Suprapubic skin (tissue), 4 donors: ENCODE data around the gene PHYHD1.

Experiments used
- CTCF ChIP-seq, 2 donors: fragments of 200-600 bp in 1 of 2; fragments of 450-650 bp in 1 of 2; sonication (generic) in 1 of 2; IDR thresholded peaks; one replicate each; pipeline ENCODE4 v1.5.1; 2016 to 2019; ENCODE audit warnings: antibody characterized with exemption in 2 of 2, mild to moderate bottlenecking in 1 of 2, moderate library complexity in 1 of 2
- EP300 ChIP-seq: sonication (generic); formaldehyde crosslinking; IDR thresholded peaks from one replicate; pipeline ENCODE4 v1.6.1; 2017; ENCODE audit warnings: antibody characterized with exemption
- POLR2A ChIP-seq, 2 donors: fragments of 450-650 bp; IDR thresholded peaks; one replicate each; pipeline ENCODE4 v1.6.1; 2017; ENCODE audit warnings: antibody characterized with exemption in 2 of 2, mild to moderate bottlenecking in 2 of 2, moderate library complexity in 2 of 2
- POLR2AphosphoS5 ChIP-seq, 3 donors: sonication (generic); formaldehyde crosslinking; IDR thresholded peaks; one replicate each; pipeline ENCODE4 v1.6.1; 2017; ENCODE audit warnings: antibody characterized with exemption in 3 of 3

GRCh38 chr9:128885376-128885775 is 35.4 kb upstream of the PHYHD1 start:
- no peak for TF ChIP-seq CTCF (IDR thresholded peaks at IDR 0.05)
- TF ChIP-seq POLR2A (IDR thresholded peaks at IDR 0.05): no peak
- TF ChIP-seq EP300: no peak
- TF ChIP-seq POLR2AphosphoS5 (IDR thresholded peaks at IDR 0.05): no peak
